Measurements from ENCODE around the gene ADAMTS19. TPM values are rescaled to one million over a fixed set of nuclear protein-coding genes. Genes with fewer than 3 reads are reported as not detected.

The ADAMTS19 gene
- total RNA-seq, 3 donors from 2014 or later, result 0.14 TPM; not detected in 2

- Mint-ChIP-seq H3K36me3 (ENCODE audit: insufficient read depth) (no peaks in the 10 kb centered on the region), H3K4me1 (ENCODE audit: low read depth) (no peaks in the 10 kb centered on the region), H3K27me3 (ENCODE audit: low read depth) (no peaks in the 10 kb centered on the region), H3K9me3 (no peaks in the 10 kb centered on the region), H3K4me3 (no peak overlapping the region)
- ATAC-seq (no peak), DNase-seq (no peak)
Observed at GRCh38 chr5:129716651-129717050, 256.6 kb downstream of the ADAMTS19 start.

GRCh38 chr5:129717751-129718310, 257.7 kb downstream of the ADAMTS19 start:
- Mint-ChIP-seq H3K9me3 (no peaks in the 10 kb centered on the region), H3K4me1 (ENCODE audit: low read depth) (no peaks in the 10 kb centered on the region), H3K27me3 (ENCODE audit: low read depth) (no peaks in the 10 kb centered on the region), H3K36me3 (ENCODE audit: insufficient read depth) (no peaks in the 10 kb centered on the region), H3K4me3 (no peak overlapping the region)
- ATAC-seq (no peak), DNase-seq (no peak)

- Mint-ChIP-seq H3K4me1 (ENCODE audit: low read depth) (no peaks in the 10 kb centered on the region), H3K9me3 (no peaks in the 10 kb centered on the region), H3K4me3 (no peak overlapping the region), H3K36me3 (ENCODE audit: insufficient read depth) (no peaks in the 10 kb centered on the region), H3K27me3 (ENCODE audit: low read depth) (no peaks in the 10 kb centered on the region)
- no peak for ATAC-seq
- no peak for DNase-seq
Observed at GRCh38 chr5:129718471-129719090, 258.5 kb downstream of the ADAMTS19 start.

- no peak for ATAC-seq
- no peaks in the 10 kb centered on the region for H3K27me3 Mint-ChIP-seq (ENCODE audit: low read depth)
- DNase-seq, result no peak
- no peaks in the 10 kb centered on the region for H3K9me3 Mint-ChIP-seq
- H3K36me3 Mint-ChIP-seq (ENCODE audit: insufficient read depth), result no peaks in the 10 kb centered on the region
- no peak overlapping the region for H3K4me3 Mint-ChIP-seq
- H3K4me1 Mint-ChIP-seq (ENCODE audit: low read depth), result no peaks in the 10 kb centered on the region
Observed at GRCh38 chr5:129724222-129724621, 264.1 kb downstream of the ADAMTS19 start.

- no peaks in the 10 kb centered on the region for H3K4me1 Mint-ChIP-seq (ENCODE audit: low read depth)
- H3K4me3 Mint-ChIP-seq, result no peak overlapping the region
- DNase-seq, result no peak
- no peaks in the 10 kb centered on the region for H3K36me3 Mint-ChIP-seq (ENCODE audit: insufficient read depth)
- ATAC-seq, result no peak
- no peaks in the 10 kb centered on the region for H3K27me3 Mint-ChIP-seq (ENCODE audit: low read depth)
- H3K9me3 Mint-ChIP-seq, result no peaks in the 10 kb centered on the region
Observed at GRCh38 chr5:129724647-129725046, 264.5 kb downstream of the ADAMTS19 start.

- ATAC-seq (no peak), DNase-seq (no peak)
- Mint-ChIP-seq H3K4me3 (no peak overlapping the region), H3K27me3 (ENCODE audit: low read depth) (no peaks in the 10 kb centered on the region), H3K9me3 (no peaks in the 10 kb centered on the region), H3K4me1 (ENCODE audit: low read depth) (no peaks in the 10 kb centered on the region), H3K36me3 (ENCODE audit: insufficient read depth) (no peaks in the 10 kb centered on the region)
Observed at GRCh38 chr5:129739773-129740172, 279.7 kb downstream of the ADAMTS19 start.

- Mint-ChIP-seq H3K36me3 (ENCODE audit: insufficient read depth) (no peaks in the 10 kb centered on the region), H3K27me3 (ENCODE audit: low read depth) (peaks cover 2% of the 10 kb centered on the region), H3K4me3 (no peak overlapping the region), H3K4me1 (ENCODE audit: low read depth) (no peaks in the 10 kb centered on the region), H3K9me3 (no peaks in the 10 kb centered on the region)
- DNase-seq (no peak), ATAC-seq (no peak)
Observed at GRCh38 chr5:129743541-129744187, 283.6 kb downstream of the ADAMTS19 start.

GRCh38 chr5:129745997-129746396, 285.9 kb downstream of the ADAMTS19 start:
- Mint-ChIP-seq H3K27me3 (ENCODE audit: low read depth) (peaks cover 2% of the 10 kb centered on the region), H3K9me3 (no peaks in the 10 kb centered on the region), H3K4me3 (no peak overlapping the region), H3K36me3 (ENCODE audit: insufficient read depth) (no peaks in the 10 kb centered on the region), H3K4me1 (ENCODE audit: low read depth) (no peaks in the 10 kb centered on the region)
- ATAC-seq (no peak), DNase-seq (no peak)

GRCh38 chr5:129746876-129747275, 286.8 kb downstream of the ADAMTS19 start:
- H3K36me3 Mint-ChIP-seq (ENCODE audit: insufficient read depth), result no peaks in the 10 kb centered on the region
- no peak overlapping the region for H3K4me3 Mint-ChIP-seq
- no peaks in the 10 kb centered on the region for H3K9me3 Mint-ChIP-seq
- ATAC-seq (no peak), DNase-seq (no peak)
- H3K27me3 Mint-ChIP-seq (ENCODE audit: low read depth), result peaks cover 2% of the 10 kb centered on the region
- H3K4me1 Mint-ChIP-seq (ENCODE audit: low read depth), result no peaks in the 10 kb centered on the region

- ATAC-seq (no peak), DNase-seq (no peak)
- H3K4me1 Mint-ChIP-seq (ENCODE audit: low read depth), result no peaks in the 10 kb centered on the region
- no peaks in the 10 kb centered on the region for H3K9me3 Mint-ChIP-seq
- H3K4me3 Mint-ChIP-seq, result no peak within 1 kb of the TSS
- H3K27me3 Mint-ChIP-seq (ENCODE audit: low read depth), result peaks cover 2% of the 10 kb centered on the region
- H3K36me3 Mint-ChIP-seq (ENCODE audit: insufficient read depth), result no peaks in the 10 kb centered on the region
Observed at GRCh38 chr5:129747572-129748407, 287.7 kb downstream of the ADAMTS19 start, which contains the start of gene MINAR2. TSS of gene MINAR2 (plus strand) at chr5:129748094. CDS start at chr5:129748191, 97 bp downstream.

- ATAC-seq, result no peak
- H3K4me1 Mint-ChIP-seq (ENCODE audit: low read depth), result no peaks in the 10 kb centered on the region
- no peak for DNase-seq
- H3K36me3 Mint-ChIP-seq (ENCODE audit: insufficient read depth), result no peaks in the 10 kb centered on the region
- no peaks in the 10 kb centered on the region for H3K9me3 Mint-ChIP-seq
- no peak overlapping the region for H3K4me3 Mint-ChIP-seq
- H3K27me3 Mint-ChIP-seq (ENCODE audit: low read depth), result peaks cover 2% of the 10 kb centered on the region
Observed at GRCh38 chr5:129748913-129749880, 289.1 kb downstream of the ADAMTS19 start.

GRCh38 chr5:129760636-129761325, 300.7 kb downstream of the ADAMTS19 start:
- Mint-ChIP-seq H3K4me3 (no peak overlapping the region), H3K9me3 (no peaks in the 10 kb centered on the region), H3K4me1 (ENCODE audit: low read depth) (no peaks in the 10 kb centered on the region), H3K27me3 (ENCODE audit: low read depth) (no peaks in the 10 kb centered on the region), H3K36me3 (ENCODE audit: insufficient read depth) (no peaks in the 10 kb centered on the region)
- ATAC-seq (no peak), DNase-seq (no peak)

- H3K27me3 Mint-ChIP-seq (ENCODE audit: low read depth), result no peaks in the 10 kb centered on the region
- no peaks in the 10 kb centered on the region for H3K9me3 Mint-ChIP-seq
- DNase-seq (no peak), ATAC-seq (no peak)
- no peak overlapping the region for H3K4me3 Mint-ChIP-seq
- no peaks in the 10 kb centered on the region for H3K36me3 Mint-ChIP-seq (ENCODE audit: insufficient read depth)
- H3K4me1 Mint-ChIP-seq (ENCODE audit: low read depth), result no peaks in the 10 kb centered on the region
Observed at GRCh38 chr5:129763651-129764050, 303.6 kb downstream of the ADAMTS19 start.

All from activated T-cell treated with anti-CD3 and anti-CD28 coated beads, Interleukin-2, amount 50 U/mL, for 4 hours (primary cell).